NB4 (cell line): ENCODE measurements around the gene SLC43A3.

Experiments
- DNase-seq: peaks from one replicate; pipeline ENCODE4 v3.0.0; 2010; ENCODE audit warnings: low read depth
- H3K4me3 ChIP-seq: one replicate; pipeline ENCODE4 v1.5.1; 2011; ENCODE audit warnings: mild to moderate bottlenecking, low read depth, low read length, moderate library complexity
- CTCF ChIP-seq: IDR thresholded peaks from one replicate; pipeline ENCODE4 v1.5.1; 2012; ENCODE audit warnings: low read depth, low read length
- MAX ChIP-seq: IDR thresholded peaks from 2 replicates; pipeline ENCODE4 v1.6.1; 2011; ENCODE audit warnings: low read depth, low read length
- MYC ChIP-seq: IDR thresholded peaks from 2 replicates; pipeline ENCODE4 v1.6.1; 2011; ENCODE audit warnings: low read depth, low read length
- POLR2A ChIP-seq: IDR thresholded peaks from 2 replicates; pipeline ENCODE4 v1.6.1; 2011; ENCODE audit warnings: mild to moderate bottlenecking; ENCODE audit not compliant: insufficient read length; ENCODE audit errors: extremely low read depth

The SLC43A3 gene

GRCh38 chr11:57370941-57371340 lies 56.0 kb downstream of the SLC43A3 start:
- H3K4me3 ChIP-seq, result no peak overlapping the region
- TF ChIP-seq MAX (no peak), POLR2A (no peak)
- no peak for DNase-seq

GRCh38 chr11:57370251-57370650 lies 56.7 kb downstream of the SLC43A3 start:
- no peak for TF ChIP-seq POLR2A
- no peak for TF ChIP-seq MAX
- TF ChIP-seq CTCF, result no peak
- TF ChIP-seq MYC, result no peak
- DNase-seq, result no peak
- H3K4me3 ChIP-seq, result no peak overlapping the region

GRCh38 chr11:57368845-57369232 lies 58.1 kb downstream of the SLC43A3 start:
- H3K4me3 ChIP-seq, result no peak overlapping the region
- no peak for DNase-seq
- no peak for TF ChIP-seq CTCF
- TF ChIP-seq POLR2A, result no peak
- no peak for TF ChIP-seq MYC
- TF ChIP-seq MAX, result no peak

- DNase-seq, result no peak
- H3K4me3 ChIP-seq, result no peak overlapping the region
- TF ChIP-seq MYC, result no peak
- no peak for TF ChIP-seq MAX
- no peak for TF ChIP-seq CTCF
- TF ChIP-seq POLR2A, result no peak
These were observed 58.6 kb downstream of the SLC43A3 start for GRCh38 chr11:57368106-57368844.

- TF ChIP-seq CTCF, result no peak
- no peak for TF ChIP-seq MAX
- no peak for TF ChIP-seq MYC
- no peak for TF ChIP-seq POLR2A
- no peak overlapping the region for H3K4me3 ChIP-seq
- DNase-seq, result no peak
These were observed 61.9 kb downstream of the SLC43A3 start for GRCh38 chr11:57364851-57365660.

GRCh38 chr11:57363131-57364080 lies 63.5 kb downstream of the SLC43A3 start:
- TF ChIP-seq MYC, result no peak
- no peak for TF ChIP-seq POLR2A
- TF ChIP-seq MAX, result no peak
- TF ChIP-seq CTCF, result no peak
- no peak overlapping the region for H3K4me3 ChIP-seq
- DNase-seq, result no peak
